Measurements from ENCODE around the gene GPER1.

GRCh38 chr7:1101563-1102431, 13.9 kb downstream of the GPER1 start:
- TF ChIP-seq CTCF (conservative IDR thresholded peaks at IDR 0.05; ENCODE audit: low read length) = no peak
- no peak for TF ChIP-seq EZH2phosphoT487 (IDR thresholded peaks at IDR 0.05; ENCODE audit: borderline replicate concordance, low read depth, low read length)

All from OCI-LY7 (cell line).